Liver (tissue), 9 donors: Measurements from ENCODE around the gene HDGFL3. TPM values are rescaled to one million over a fixed set of nuclear protein-coding genes. Genes with fewer than 3 reads are reported as not detected.

Experiments used
- DNase-seq: peaks from one replicate; pipeline ENCODE4 v3.0.0-alpha.2; 2017; ENCODE audit warnings: low spot score
- H3K27ac ChIP-seq, 2 donors: one replicate each; pipeline ENCODE4 v1.7.0; 2013; ENCODE audit warnings: inconsistent platforms in 2 of 2, low read length in 2 of 2, control low read depth in 1 of 2, low read depth in 1 of 2, mild to moderate bottlenecking in 1 of 2
- H3K27me3 ChIP-seq, 4 donors: one replicate each; pipeline versions ENCODE4 v1.6.1 to v1.7.0; 2013; ENCODE audit warnings: low read length in 3 of 4, inconsistent platforms in 1 of 4, mild to moderate bottlenecking in 1 of 4, moderate library complexity in 1 of 4; ENCODE audit not compliant: control insufficient read depth in 4 of 4, insufficient read depth in 4 of 4
- H3K36me3 ChIP-seq, 4 donors: one replicate each; pipeline versions ENCODE4 v1.6.1 to v1.7.0; 2013; ENCODE audit warnings: low read length in 3 of 4, mild to moderate bottlenecking in 3 of 4, low read depth in 1 of 4, moderate library complexity in 1 of 4; ENCODE audit not compliant: control insufficient read depth in 4 of 4, insufficient read depth in 3 of 4
- H3K4me1 ChIP-seq, 4 donors: one replicate each; pipeline versions ENCODE4 v1.6.1 to v1.7.0; 2013; ENCODE audit warnings: low read length in 3 of 4, mild to moderate bottlenecking in 3 of 4, moderate library complexity in 1 of 4; ENCODE audit not compliant: control insufficient read depth in 4 of 4, insufficient read depth in 4 of 4
- H3K4me3 ChIP-seq, 3 donors: one replicate each; pipeline versions ENCODE4 v1.6.1 to v1.7.0; 2013; ENCODE audit warnings: low read length in 3 of 3, control low read depth in 1 of 3, low read depth in 1 of 3, mild to moderate bottlenecking in 1 of 3
- H3K9ac ChIP-seq, 2 donors: one replicate each; pipeline ENCODE4 v1.7.0; 2013; ENCODE audit warnings: low read length in 2 of 2, mild to moderate bottlenecking in 2 of 2, moderate library complexity in 2 of 2, control low read depth in 1 of 2, low read depth in 1 of 2
- H3K9me3 ChIP-seq, 4 donors: one replicate each; pipeline versions ENCODE4 v1.6.1 to v1.7.0; 2013; ENCODE audit warnings: low read length in 3 of 4; ENCODE audit not compliant: control insufficient read depth in 4 of 4
- EGR1 ChIP-seq, 2 donors: IDR thresholded peaks; 2 replicates each; pipeline ENCODE4 v1.6.1; 2016 to 2018; ENCODE audit warnings: antibody characterized with exemption in 2 of 2, low read depth in 2 of 2
- FOXA1 ChIP-seq: IDR thresholded peaks from 2 replicates; pipeline ENCODE4 v1.6.1; 2016; ENCODE audit warnings: antibody characterized with exemption
- FOXA2 ChIP-seq: IDR thresholded peaks from 2 replicates; pipeline ENCODE4 v1.6.1; 2016; ENCODE audit warnings: antibody characterized with exemption
- GABPA ChIP-seq, 2 donors: IDR thresholded peaks in 1 of 2; conservative IDR thresholded peaks in 1 of 2; 2 replicates each; pipeline ENCODE4 v1.6.1; 2016; ENCODE audit warnings: antibody characterized with exemption in 2 of 2, mild to moderate bottlenecking in 1 of 2, moderate library complexity in 1 of 2
- HNF4A ChIP-seq, 2 donors: conservative IDR thresholded peaks; 2 replicates each; pipeline ENCODE4 v1.6.1; 2016; ENCODE audit warnings: antibody characterized with exemption in 2 of 2, mild to moderate bottlenecking in 2 of 2
- HNF4G ChIP-seq: IDR thresholded peaks from 2 replicates; pipeline ENCODE4 v1.6.1; 2016; ENCODE audit warnings: antibody characterized with exemption
- JUND ChIP-seq, 2 donors: IDR thresholded peaks; 2 replicates each; pipeline ENCODE4 v1.6.1; 2016; ENCODE audit warnings: antibody characterized with exemption in 2 of 2
- NR2F2 ChIP-seq: IDR thresholded peaks from 2 replicates; pipeline ENCODE4 v1.6.1; 2016; ENCODE audit warnings: antibody characterized with exemption
- RAD21 ChIP-seq, 2 donors: IDR thresholded peaks; 2 replicates each; pipeline ENCODE4 v1.6.1; 2016; ENCODE audit warnings: antibody characterized with exemption in 2 of 2, mild to moderate bottlenecking in 2 of 2
- RXRA ChIP-seq, 2 donors: IDR thresholded peaks; 2 replicates each; pipeline ENCODE4 v1.6.1; 2017 to 2018; ENCODE audit warnings: antibody characterized with exemption in 2 of 2, mild to moderate bottlenecking in 1 of 2
- SP1 ChIP-seq: IDR thresholded peaks from 2 replicates; pipeline ENCODE4 v1.6.1; 2018; ENCODE audit warnings: antibody characterized with exemption, mild to moderate bottlenecking
- TAF1 ChIP-seq: conservative IDR thresholded peaks from 2 replicates; pipeline ENCODE4 v1.6.1; 2016; ENCODE audit warnings: antibody characterized with exemption, mild to moderate bottlenecking
- YY1 ChIP-seq: IDR thresholded peaks from 2 replicates; pipeline ENCODE4 v1.6.1; 2016; ENCODE audit warnings: antibody characterized with exemption, mild to moderate bottlenecking
- WGBS: extraction: QIAGEN DNeasy Blood & Tissue Kit; methylation state at CpG from one replicate; pipeline ENCODE4 v1.1.7; 2013; 5-methylcytosine and 5-hydroxymethylcytosine counted together
- polyA plus RNA-seq, 2 donors: library from polyadenylated mRNA; stranded (reverse) in 1 of 2; unstranded in 1 of 2; fragments of 200-250 nt in 1 of 2; fragments of >200 nt in 1 of 2; fragmentation: Nextera tagmentation in 1 of 2; extraction: Ambion mirVana in 1 of 2; gene quantifications; one replicate each; pipeline versions ENCODE4 v1.2.1 to v1.2.3, GENCODE V29; 2013 to 2015
- total RNA-seq, 2 donors: library from RNA; depleted of rRNA; stranded (reverse); fragments of >200 nt; gene quantifications; one replicate each; pipeline ENCODE4 v1.2.3, GENCODE V29; 2014
- TF ChIP-seq, protein P1 (sequence below): IDR thresholded peaks from 2 replicates; pipeline ENCODE4 v1.6.1; 2016; ENCODE audit warnings: antibody characterized with exemption
- TF ChIP-seq, protein P2 (sequence below): fragments of 150-350 bp; IDR thresholded peaks from 2 replicates; pipeline ENCODE4 v1.5.1; 2017; ENCODE audit warnings: improper control_type of control experiment, low read depth, low read length; ENCODE audit not compliant: missing input control
- TF ChIP-seq, protein P3 (sequence below): IDR thresholded peaks from 2 replicates; pipeline ENCODE4 v1.6.1; 2016; ENCODE audit warnings: antibody characterized with exemption
- TF ChIP-seq, protein P4 (sequence below): IDR thresholded peaks from 2 replicates; pipeline ENCODE4 v1.6.1; 2016; ENCODE audit warnings: antibody characterized with exemption, mild to moderate bottlenecking
- TF ChIP-seq, protein P5 (sequence below): IDR thresholded peaks from 2 replicates; pipeline ENCODE4 v1.6.1; 2016; ENCODE audit warnings: antibody characterized with exemption
- donor health status: healthy.
- donor health status: healthy.
- donor health status: healthy.
- donor health status: healthy.
- donor health status: healthy.

The HDGFL3 gene
- total and polyA plus RNA-seq, 4 donors, result 0.44 to 3.5 (median 1.0) TPM

DNA sequence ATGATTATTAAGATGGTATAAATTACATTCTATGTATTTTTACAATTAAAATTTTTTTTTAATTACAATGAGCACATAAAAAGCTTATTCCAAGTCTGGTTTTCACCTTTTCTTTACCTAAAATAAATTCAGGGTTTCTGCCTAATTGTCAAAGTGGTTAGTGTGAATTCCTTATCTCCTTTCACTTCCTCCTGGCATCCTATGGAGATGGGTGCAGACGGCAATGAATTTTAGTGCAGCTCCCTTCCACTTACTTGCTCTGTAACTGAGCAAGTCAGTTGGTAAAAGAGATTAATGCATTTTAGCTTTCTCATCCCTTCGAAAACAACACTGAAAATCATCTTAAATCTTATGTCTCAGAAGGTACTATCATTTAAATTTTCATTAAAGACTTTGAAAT lies 13.1 kb downstream of the HDGFL3 start:
- DNase-seq, result no peak
- no peak for TF ChIP-seq RAD21 (IDR thresholded peaks at IDR 0.05)
- TF ChIP-seq, protein P1, sequence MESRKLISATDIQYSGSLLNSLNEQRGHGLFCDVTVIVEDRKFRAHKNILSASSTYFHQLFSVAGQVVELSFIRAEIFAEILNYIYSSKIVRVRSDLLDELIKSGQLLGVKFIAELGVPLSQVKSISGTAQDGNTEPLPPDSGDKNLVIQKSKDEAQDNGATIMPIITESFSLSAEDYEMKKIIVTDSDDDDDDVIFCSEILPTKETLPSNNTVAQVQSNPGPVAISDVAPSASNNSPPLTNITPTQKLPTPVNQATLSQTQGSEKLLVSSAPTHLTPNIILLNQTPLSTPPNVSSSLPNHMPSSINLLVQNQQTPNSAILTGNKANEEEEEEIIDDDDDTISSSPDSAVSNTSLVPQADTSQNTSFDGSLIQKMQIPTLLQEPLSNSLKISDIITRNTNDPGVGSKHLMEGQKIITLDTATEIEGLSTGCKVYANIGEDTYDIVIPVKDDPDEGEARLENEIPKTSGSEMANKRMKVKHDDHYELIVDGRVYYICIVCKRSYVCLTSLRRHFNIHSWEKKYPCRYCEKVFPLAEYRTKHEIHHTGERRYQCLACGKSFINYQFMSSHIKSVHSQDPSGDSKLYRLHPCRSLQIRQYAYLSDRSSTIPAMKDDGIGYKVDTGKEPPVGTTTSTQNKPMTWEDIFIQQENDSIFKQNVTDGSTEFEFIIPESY, result no peak
- no peak for TF ChIP-seq HNF4G
- TF ChIP-seq HNF4A (conservative IDR thresholded peaks at IDR 0.05), result no peak
- TF ChIP-seq EGR1 (IDR thresholded peaks at IDR 0.05; ENCODE audit: low read depth in 2 of 2), result no peak
- no peak for TF ChIP-seq RXRA (IDR thresholded peaks at IDR 0.05)
- no peak for TF ChIP-seq NR2F2
- TF ChIP-seq, protein P2, sequence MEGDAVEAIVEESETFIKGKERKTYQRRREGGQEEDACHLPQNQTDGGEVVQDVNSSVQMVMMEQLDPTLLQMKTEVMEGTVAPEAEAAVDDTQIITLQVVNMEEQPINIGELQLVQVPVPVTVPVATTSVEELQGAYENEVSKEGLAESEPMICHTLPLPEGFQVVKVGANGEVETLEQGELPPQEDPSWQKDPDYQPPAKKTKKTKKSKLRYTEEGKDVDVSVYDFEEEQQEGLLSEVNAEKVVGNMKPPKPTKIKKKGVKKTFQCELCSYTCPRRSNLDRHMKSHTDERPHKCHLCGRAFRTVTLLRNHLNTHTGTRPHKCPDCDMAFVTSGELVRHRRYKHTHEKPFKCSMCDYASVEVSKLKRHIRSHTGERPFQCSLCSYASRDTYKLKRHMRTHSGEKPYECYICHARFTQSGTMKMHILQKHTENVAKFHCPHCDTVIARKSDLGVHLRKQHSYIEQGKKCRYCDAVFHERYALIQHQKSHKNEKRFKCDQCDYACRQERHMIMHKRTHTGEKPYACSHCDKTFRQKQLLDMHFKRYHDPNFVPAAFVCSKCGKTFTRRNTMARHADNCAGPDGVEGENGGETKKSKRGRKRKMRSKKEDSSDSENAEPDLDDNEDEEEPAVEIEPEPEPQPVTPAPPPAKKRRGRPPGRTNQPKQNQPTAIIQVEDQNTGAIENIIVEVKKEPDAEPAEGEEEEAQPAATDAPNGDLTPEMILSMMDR, result no peak
- TF ChIP-seq GABPA (IDR thresholded peaks at IDR 0.05 in 1 of 2, conservative IDR thresholded peaks at IDR 0.05 in 1 of 2), result no peak
- TF ChIP-seq SP1, result no peak
- no peak for TF ChIP-seq FOXA1
- TF ChIP-seq, protein P3, sequence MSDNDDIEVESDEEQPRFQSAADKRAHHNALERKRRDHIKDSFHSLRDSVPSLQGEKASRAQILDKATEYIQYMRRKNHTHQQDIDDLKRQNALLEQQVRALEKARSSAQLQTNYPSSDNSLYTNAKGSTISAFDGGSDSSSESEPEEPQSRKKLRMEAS, result no peak
- no peak for TF ChIP-seq TAF1
- H3K27me3 ChIP-seq, result peaks cover 0 to 6% (median 0%) of the 10 kb centered on the region in 4 donors

DNA sequence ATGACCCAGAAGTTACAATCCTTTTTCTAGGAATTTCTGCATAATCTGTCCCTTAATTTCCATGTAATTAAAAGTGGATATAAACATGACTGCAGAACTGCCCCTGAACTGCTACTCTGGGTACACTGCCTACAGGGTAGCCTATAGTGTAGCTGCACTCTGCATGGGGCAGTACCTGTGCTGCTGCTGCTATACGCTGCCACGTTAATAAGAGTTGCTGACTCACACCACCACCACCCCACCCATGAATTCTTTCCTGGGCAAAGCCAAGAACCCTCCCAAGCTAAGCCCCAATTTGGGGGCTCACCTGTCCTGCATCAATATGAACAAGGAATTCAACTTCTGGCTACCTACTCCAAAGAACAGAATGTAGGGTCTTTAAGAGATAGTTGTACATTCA lies 13.9 kb downstream of the HDGFL3 start:
- DNase-seq, result no peak
- Histone ChIP-seq H3K27me3 (peaks cover 0 to 6% (median 0%) of the 10 kb centered on the region in 4 donors), H3K27ac (no peak overlapping the region), H3K4me3 (no peak overlapping the region), H3K9ac (no peak overlapping the region), H3K4me1 (no peaks in the 10 kb centered on the region), H3K9me3 (no peaks in the 10 kb centered on the region), H3K36me3 (no peaks in the 10 kb centered on the region)
- 92% methylated on average over 2 of the region's 2 CpGs for WGBS
- TF ChIP-seq GABPA (IDR thresholded peaks at IDR 0.05 in 1 of 2, conservative IDR thresholded peaks at IDR 0.05 in 1 of 2) (no peak), FOXA2 (no peak), SP1 (no peak), HNF4G (no peak), RAD21 (IDR thresholded peaks at IDR 0.05) (no peak), YY1 (no peak), NR2F2 (no peak), RXRA (IDR thresholded peaks at IDR 0.05) (no peak), JUND (IDR thresholded peaks at IDR 0.05) (no peak), TAF1 (no peak), FOXA1 (no peak), EGR1 (IDR thresholded peaks at IDR 0.05; ENCODE audit: low read depth in 2 of 2) (no peak)
- TF ChIP-seq, protein P4, sequence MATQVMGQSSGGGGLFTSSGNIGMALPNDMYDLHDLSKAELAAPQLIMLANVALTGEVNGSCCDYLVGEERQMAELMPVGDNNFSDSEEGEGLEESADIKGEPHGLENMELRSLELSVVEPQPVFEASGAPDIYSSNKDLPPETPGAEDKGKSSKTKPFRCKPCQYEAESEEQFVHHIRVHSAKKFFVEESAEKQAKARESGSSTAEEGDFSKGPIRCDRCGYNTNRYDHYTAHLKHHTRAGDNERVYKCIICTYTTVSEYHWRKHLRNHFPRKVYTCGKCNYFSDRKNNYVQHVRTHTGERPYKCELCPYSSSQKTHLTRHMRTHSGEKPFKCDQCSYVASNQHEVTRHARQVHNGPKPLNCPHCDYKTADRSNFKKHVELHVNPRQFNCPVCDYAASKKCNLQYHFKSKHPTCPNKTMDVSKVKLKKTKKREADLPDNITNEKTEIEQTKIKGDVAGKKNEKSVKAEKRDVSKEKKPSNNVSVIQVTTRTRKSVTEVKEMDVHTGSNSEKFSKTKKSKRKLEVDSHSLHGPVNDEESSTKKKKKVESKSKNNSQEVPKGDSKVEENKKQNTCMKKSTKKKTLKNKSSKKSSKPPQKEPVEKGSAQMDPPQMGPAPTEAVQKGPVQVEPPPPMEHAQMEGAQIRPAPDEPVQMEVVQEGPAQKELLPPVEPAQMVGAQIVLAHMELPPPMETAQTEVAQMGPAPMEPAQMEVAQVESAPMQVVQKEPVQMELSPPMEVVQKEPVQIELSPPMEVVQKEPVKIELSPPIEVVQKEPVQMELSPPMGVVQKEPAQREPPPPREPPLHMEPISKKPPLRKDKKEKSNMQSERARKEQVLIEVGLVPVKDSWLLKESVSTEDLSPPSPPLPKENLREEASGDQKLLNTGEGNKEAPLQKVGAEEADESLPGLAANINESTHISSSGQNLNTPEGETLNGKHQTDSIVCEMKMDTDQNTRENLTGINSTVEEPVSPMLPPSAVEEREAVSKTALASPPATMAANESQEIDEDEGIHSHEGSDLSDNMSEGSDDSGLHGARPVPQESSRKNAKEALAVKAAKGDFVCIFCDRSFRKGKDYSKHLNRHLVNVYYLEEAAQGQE, result no peak
- TF ChIP-seq, protein P5, sequence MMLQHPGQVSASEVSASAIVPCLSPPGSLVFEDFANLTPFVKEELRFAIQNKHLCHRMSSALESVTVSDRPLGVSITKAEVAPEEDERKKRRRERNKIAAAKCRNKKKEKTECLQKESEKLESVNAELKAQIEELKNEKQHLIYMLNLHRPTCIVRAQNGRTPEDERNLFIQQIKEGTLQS, result no peak
- TF ChIP-seq, protein P2, result no peak
- TF ChIP-seq, protein P3, result no peak

More for the DNA sequence above, 13.1 kb downstream of the HDGFL3 start:
- H3K9me3 ChIP-seq, result no peaks in the 10 kb centered on the region
- H3K27ac ChIP-seq, result no peak overlapping the region
- H3K36me3 ChIP-seq, result no peaks in the 10 kb centered on the region
- no peak overlapping the region for H3K4me3 ChIP-seq
- WGBS, result 61% methylated on average over 2 of the region's 2 CpGs
- no peak overlapping the region for H3K9ac ChIP-seq
- H3K4me1 ChIP-seq, result no peaks in the 10 kb centered on the region
